Measurements from ENCODE around the gene PTPRB. TPM values are rescaled to one million over a fixed set of nuclear protein-coding genes. Genes with fewer than 3 reads are reported as not detected.

The PTPRB gene
- total and polyA plus RNA-seq, 2 of the 8 experiments (the other 6 are each of a cell fraction or from before 2014, with no cell fraction given): 0.36 to 0.58 TPM

DNA sequence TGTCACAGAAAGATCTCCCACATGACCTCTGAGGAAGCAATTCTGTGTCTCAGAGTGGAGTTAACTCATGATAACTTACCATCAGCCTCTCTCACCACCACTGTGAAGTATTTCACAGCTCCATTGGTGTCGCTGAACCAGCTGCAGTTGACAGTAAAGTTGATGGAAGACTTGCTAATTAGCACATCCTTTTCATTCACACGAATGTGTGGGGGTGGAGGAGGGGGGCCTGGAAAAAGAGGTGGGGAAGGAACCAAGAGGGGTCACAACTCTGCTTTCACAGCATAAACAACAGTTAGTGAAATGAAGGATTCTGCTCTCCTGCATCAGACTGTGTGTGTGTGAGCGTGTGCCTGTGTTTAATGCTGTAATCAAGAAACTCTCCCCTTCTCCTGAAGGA lies 82.1 kb downstream of the PTPRB start:
- Histone ChIP-seq H2BK5ac (ENCODE audit: low read depth, low read length) (no peak overlapping the region), H4K20me1 (replicated peaks in 1 of 2; ENCODE audit: control insufficient read depth in 1 of 2, insufficient read depth in 2 of 2, low read length in 2 of 2) (no peaks in the 10 kb centered on the region), H4K8ac (ENCODE audit: extremely low read depth, insufficient read depth, low read length) (no peak overlapping the region), H3K4me1 (replicated peaks in 1 of 4; ENCODE audit: control insufficient read depth in 3 of 4, insufficient read depth in 4 of 4, low read length in 3 of 4) (peaks cover 0 to 2% (median 0%) of the 10 kb centered on the region in 4 experiments; a peak in 1 of 7 replicates), H3K23me2 (ENCODE audit: low read depth, low read length) (no peaks in the 10 kb centered on the region), H3K79me1 (ENCODE audit: low read depth, low read length) (no peaks in the 10 kb centered on the region), H3K27me3 (replicated peaks in 1 of 4; ENCODE audit: control insufficient read depth in 3 of 4, extremely low read depth in 1 of 4, insufficient read depth in 3 of 4, low read length in 3 of 4) (no peaks in the 10 kb centered on the region), H3K4ac (replicated peaks; ENCODE audit: insufficient read length, low read depth, low read length) (no peak overlapping the region), H2BK120ac (replicated peaks; ENCODE audit: low read depth, low read length) (no peak overlapping the region), H3K14ac (ENCODE audit: insufficient read length) (no peak overlapping the region), H2BK12ac (ENCODE audit: low read depth, low read length) (no peak overlapping the region), H3K9me3 (ENCODE audit: insufficient read depth in 2 of 2, low read depth in 1 of 2, low read length in 1 of 2) (no peaks in the 10 kb centered on the region; a peak in 2 of 4 replicates), H2AK5ac (ENCODE audit: low read depth, low read length) (no peak overlapping the region), H2AFZ (ENCODE audit: low read length) (no peak overlapping the region; the same call in 1 of the 2 replicates), H2BK20ac (ENCODE audit: low read length) (no peak overlapping the region), H3K18ac (ENCODE audit: extremely low read depth, low read length) (no peak overlapping the region), H4K91ac (replicated peaks; ENCODE audit: insufficient read length, low read length) (no peak overlapping the region), H3K23ac (ENCODE audit: insufficient read length) (no peak overlapping the region), H3K27ac (ENCODE audit: low read depth, low read length) (no peak overlapping the region), H3K4me2 (ENCODE audit: insufficient read depth in 1 of 2, low read depth in 2 of 2, low read length in 2 of 2) (no peak overlapping the region), H3K36me3 (ENCODE audit: control insufficient read depth in 2 of 4, insufficient read depth in 4 of 4, low read length in 3 of 4) (no peaks in the 10 kb centered on the region), H2BK15ac (ENCODE audit: low read length) (no peak overlapping the region), H4K5ac (ENCODE audit: insufficient read length, low read depth, low read length) (no peak overlapping the region), H3K4me3 (ENCODE audit: extremely low read depth in 1 of 4, insufficient read depth in 2 of 4, low read depth in 3 of 4, low read length in 4 of 4) (no peak overlapping the region), H3K56ac (replicated peaks; ENCODE audit: insufficient read length, low read depth, low read length) (no peak overlapping the region), H3K79me2 (ENCODE audit: control insufficient read depth in 1 of 2, insufficient read depth in 2 of 2, low read length in 2 of 2) (no peaks in the 10 kb centered on the region), H3K9ac (replicated peaks in 1 of 4; ENCODE audit: extremely low read depth in 1 of 4, low read depth in 3 of 4, low read length in 3 of 4) (no peak overlapping the region)
- POLR2A ChIA-PET (ENCODE audit: partially characterized antibody): no interaction called here
- FAIRE-seq (no peak), DNase-seq (ENCODE audit: low read depth in 1 of 2, low spot score in 2 of 2) (no peak)
- 58% methylated on average over 3 of the region's 3 CpGs; no CpG with 5 or more reads in 1 of the 2 experiments for WGBS, 2 experiments (ENCODE audit: extremely low coverage in 1 of 2, insufficient coverage in 1 of 2, insufficient read length in 1 of 2, insufficient replicate concordance in 2 of 2, low coverage in 1 of 2, low lambda C conversion rate in 2 of 2, missing lambda C conversion rate in 1 of 2)
- CTCF ChIA-PET (ENCODE audit: partially characterized antibody): interaction anchor here (0.6 to 1.2 kb wide), 5 partner anchors 9 to 775 kb away, joined by 3 read pairs; no protein-coding TSS in a partner anchor
- TF ChIP-seq FOSL1 (IDR thresholded peaks at IDR 0.05; ENCODE audit: insufficient read depth, low read depth, low read length) (no peak), TAF7 (optimal IDR thresholded peaks at IDR 0.05; ENCODE audit: borderline replicate concordance, low read depth, low read length) (no peak), POLR2AphosphoS5 (IDR thresholded peaks at IDR 0.05; ENCODE audit: low read depth, low read length) (no peak), SIN3A (conservative IDR thresholded peaks at IDR 0.05 in 1 of 2, IDR thresholded peaks at IDR 0.05 in 1 of 2; ENCODE audit: low read depth in 1 of 2, low read length in 2 of 2) (no peak), CREB1 (IDR thresholded peaks at IDR 0.05) (no peak), EP300 (IDR thresholded peaks at IDR 0.05; ENCODE audit: borderline replicate concordance in 1 of 2, low read depth in 2 of 2, low read length in 2 of 2) (no peak), KDM1A (IDR thresholded peaks at IDR 0.05; ENCODE audit: borderline replicate concordance, low read length) (no peak), SUZ12 (IDR thresholded peaks at IDR 0.05; ENCODE audit: low read length) (no peak), SIRT6 (IDR thresholded peaks at IDR 0.05; ENCODE audit: low read length) (no peak), SP2 (IDR thresholded peaks at IDR 0.05; ENCODE audit: low read length) (no peak)

Measured in H1 (cell line).